SK-N-SH treated with all-trans-retinoic acid at 6 μM for 48 hours (cell line): ENCODE measurements around the gene HPF1.
A peak's percentile ranks its signal among the peaks of the same experiment; 100 is the strongest.

Experiments used
- ATAC-seq: fragments of 200-7000 bp; cut with Tn5 transposase; 3 replicates; pipeline ENCODE4 v1.9.1; 2020; ENCODE audit warnings: mild to moderate bottlenecking, moderate library complexity
- ARNTL ChIP-seq: fragments of 450-650 bp; formaldehyde crosslinking; IDR thresholded peaks from 2 replicates; pipeline ENCODE4 v1.5.0; 2020; ENCODE audit warnings: low read depth, mild to moderate bottlenecking, moderate library complexity, borderline replicate concordance
- BACH2 ChIP-seq: fragments of 250-450 bp; sonication (Bioruptor Pico); IDR thresholded peaks from 2 replicates; pipeline ENCODE4 v1.9.0; 2021; ENCODE audit warnings: mild to moderate bottlenecking, borderline replicate concordance
- CSDC2 ChIP-seq: fragments of 250-450 bp; sonication (Bioruptor Pico); IDR thresholded peaks from 2 replicates; pipeline ENCODE4 v1.5.0; 2020; ENCODE audit warnings: mild to moderate bottlenecking, moderate library complexity
- ESRRG ChIP-seq: fragments of 250-450 bp; sonication (Bioruptor Pico); IDR thresholded peaks from 2 replicates; pipeline ENCODE4 v1.6.1; 2021; ENCODE audit warnings: mild to moderate bottlenecking
- GLIS3 ChIP-seq: fragments of 250-450 bp; sonication (Bioruptor Pico); IDR thresholded peaks from 2 replicates; pipeline ENCODE4 v1.5.0; 2020; ENCODE audit warnings: mild to moderate bottlenecking, moderate library complexity
- ISL1 ChIP-seq: fragments of 250-450 bp; sonication (Bioruptor Pico); IDR thresholded peaks from 2 replicates; pipeline ENCODE4 v2.1.2; 2022; ENCODE audit warnings: mild to moderate bottlenecking, moderate library complexity
- OSR1 ChIP-seq: fragments of 250-450 bp; sonication (Bioruptor Pico); IDR thresholded peaks from 2 replicates; pipeline ENCODE4 v1.8.0; 2022; ENCODE audit warnings: moderate library complexity, mild to moderate bottlenecking, inconsistent platforms
- RARB ChIP-seq: fragments of 250-450 bp; sonication (Bioruptor Pico); IDR thresholded peaks from 2 replicates; pipeline ENCODE4 v1.8.0; 2021; ENCODE audit warnings: mild to moderate bottlenecking, moderate library complexity
- SNAI2 ChIP-seq: fragments of 250-450 bp; sonication (Bioruptor Pico); IDR thresholded peaks from 2 replicates; pipeline ENCODE4 v1.5.0; 2020; ENCODE audit warnings: mild to moderate bottlenecking, moderate library complexity
- TCF4 ChIP-seq: fragments of 250-450 bp; sonication (Bioruptor Pico); IDR thresholded peaks from 2 replicates; pipeline ENCODE4 v1.8.0; 2021; ENCODE audit warnings: mild to moderate bottlenecking, moderate library complexity, borderline replicate concordance
- TOX ChIP-seq: fragments of 250-450 bp; sonication (Bioruptor Pico); IDR thresholded peaks from 2 replicates; pipeline ENCODE4 v1.8.0; 2021; ENCODE audit warnings: mild to moderate bottlenecking, moderate library complexity, borderline replicate concordance
- ZC3H10 ChIP-seq: fragments of 250-450 bp; sonication (Bioruptor Pico); IDR thresholded peaks from 2 replicates; pipeline ENCODE4 v1.5.1; 2021; ENCODE audit warnings: mild to moderate bottlenecking, moderate library complexity
- ZFP30 ChIP-seq: fragments of 450-650 bp; formaldehyde crosslinking; IDR thresholded peaks from 2 replicates; pipeline ENCODE4 v1.5.0; 2022; ENCODE audit warnings: mild to moderate bottlenecking, moderate library complexity
- ZNF565 ChIP-seq: fragments of 450-650 bp; formaldehyde crosslinking; conservative IDR thresholded peaks from 2 replicates; pipeline ENCODE4 v1.5.0; 2020; ENCODE audit warnings: low read depth, mild to moderate bottlenecking, moderate library complexity
- ZNF70 ChIP-seq: fragments of 450-650 bp; formaldehyde crosslinking; IDR thresholded peaks from 2 replicates; pipeline ENCODE4 v1.5.0; 2020; ENCODE audit warnings: mild to moderate bottlenecking, moderate library complexity
- ZNF8 ChIP-seq: fragments of 450-650 bp; formaldehyde crosslinking; IDR thresholded peaks from 2 replicates; pipeline ENCODE4 v1.5.0; 2020; ENCODE audit warnings: mild to moderate bottlenecking, moderate library complexity
- TF ChIP-seq, protein P1 (sequence below): fragments of 250-450 bp; sonication (Bioruptor Pico); IDR thresholded peaks from 2 replicates; pipeline ENCODE4 v1.8.0; 2021; ENCODE audit warnings: low read depth, mild to moderate bottlenecking, moderate library complexity, borderline replicate concordance
- TF ChIP-seq, protein P2 (sequence below): fragments of 250-450 bp; sonication (Bioruptor Pico); IDR thresholded peaks from 2 replicates; pipeline ENCODE4 v1.8.0; 2020; ENCODE audit warnings: mild to moderate bottlenecking, moderate library complexity, borderline replicate concordance
- TF ChIP-seq, protein P3 (sequence below): fragments of 250-450 bp; sonication (Bioruptor Pico); IDR thresholded peaks from 2 replicates; pipeline ENCODE4 v1.5.0; 2020; ENCODE audit warnings: mild to moderate bottlenecking, moderate library complexity
- TF ChIP-seq, protein P4 (sequence below): fragments of 250-450 bp; sonication (Bioruptor Pico); IDR thresholded peaks from 2 replicates; pipeline ENCODE4 v1.5.1; 2021; ENCODE audit warnings: mild to moderate bottlenecking, moderate library complexity
- TF ChIP-seq, protein P5 (sequence below): fragments of 250-450 bp; sonication (Bioruptor Pico); IDR thresholded peaks from 2 replicates; pipeline ENCODE4 v1.5.1; 2020; ENCODE audit warnings: low read depth, mild to moderate bottlenecking, moderate library complexity

HPF1 gene

DNA sequence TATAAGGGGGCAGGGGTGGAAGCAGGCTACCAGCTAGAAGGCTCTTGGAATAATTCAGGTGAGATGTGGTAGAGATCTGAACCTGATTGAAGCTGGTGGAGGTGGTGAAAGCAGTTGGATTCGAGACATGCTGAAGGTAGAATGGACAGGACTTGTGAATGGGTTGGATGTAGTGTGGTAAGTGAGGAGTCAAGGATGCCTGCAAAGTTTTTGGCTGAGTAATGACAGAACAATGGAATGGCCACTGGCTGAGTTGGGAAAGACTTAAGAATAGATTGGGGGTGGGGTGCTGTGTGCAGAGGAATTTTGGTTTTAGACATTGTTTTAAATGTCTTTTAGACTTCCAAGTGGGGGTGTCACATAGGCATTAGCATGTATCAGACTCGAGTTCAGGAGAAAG lies 33.5 kb downstream of the HPF1 start:
- ATAC-seq = peak; percentile 40; the same call in 2 of the 3 replicates
- TF ChIP-seq TCF4 (CRISPR knock-in tag) (no peak), RARB (CRISPR knock-in tag) (no peak), GLIS3 (no peak), ZNF8 (no peak), BACH2 (no peak), ESRRG (CRISPR knock-in tag) (no peak), ZNF565 (CRISPR knock-in tag) (no peak)
- TF ChIP-seq, protein P1, sequence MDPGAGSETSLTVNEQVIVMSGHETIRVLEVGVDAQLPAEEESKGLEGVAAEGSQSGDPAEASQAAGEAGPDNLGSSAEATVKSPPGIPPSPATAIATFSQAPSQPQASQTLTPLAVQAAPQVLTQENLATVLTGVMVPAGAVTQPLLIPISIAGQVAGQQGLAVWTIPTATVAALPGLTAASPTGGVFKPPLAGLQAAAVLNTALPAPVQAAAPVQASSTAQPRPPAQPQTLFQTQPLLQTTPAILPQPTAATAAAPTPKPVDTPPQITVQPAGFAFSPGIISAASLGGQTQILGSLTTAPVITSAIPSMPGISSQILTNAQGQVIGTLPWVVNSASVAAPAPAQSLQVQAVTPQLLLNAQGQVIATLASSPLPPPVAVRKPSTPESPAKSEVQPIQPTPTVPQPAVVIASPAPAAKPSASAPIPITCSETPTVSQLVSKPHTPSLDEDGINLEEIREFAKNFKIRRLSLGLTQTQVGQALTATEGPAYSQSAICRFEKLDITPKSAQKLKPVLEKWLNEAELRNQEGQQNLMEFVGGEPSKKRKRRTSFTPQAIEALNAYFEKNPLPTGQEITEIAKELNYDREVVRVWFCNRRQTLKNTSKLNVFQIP (CRISPR knock-in tag) = no peak

DNA sequence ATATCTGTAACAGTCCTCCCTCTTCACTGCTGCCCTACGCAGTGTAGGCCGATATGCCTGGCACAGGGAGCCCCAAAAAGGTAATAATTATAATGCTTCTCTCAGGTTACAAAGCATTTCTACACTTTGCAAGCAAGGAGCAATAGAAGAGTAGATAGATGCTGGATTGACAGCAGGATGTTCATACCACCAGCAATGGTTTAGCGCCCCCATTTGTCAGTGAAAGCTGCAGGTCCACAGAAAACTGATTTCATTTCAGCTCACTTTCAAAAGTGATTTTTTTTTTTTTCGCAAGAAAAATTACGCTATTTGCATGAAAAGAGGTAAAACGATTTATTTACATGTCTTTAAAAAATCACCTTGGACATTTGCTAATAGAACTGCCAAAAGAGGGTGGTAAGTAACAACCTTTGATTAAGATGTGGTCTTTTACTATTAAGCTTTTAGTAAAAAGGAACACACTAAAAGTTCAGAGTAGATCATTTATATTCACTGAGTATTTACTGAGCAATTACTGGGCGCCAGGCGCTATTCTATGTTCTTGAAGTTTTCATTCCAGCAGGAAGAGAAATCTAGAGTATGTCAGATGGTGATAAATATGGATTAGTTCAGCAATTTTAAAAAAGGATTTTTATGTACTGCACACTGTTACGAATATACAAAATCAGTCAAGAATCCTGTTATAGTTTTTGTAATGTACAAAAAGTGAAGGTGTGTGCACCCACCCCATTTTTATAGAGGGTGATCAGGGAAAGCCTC lies 34.4 kb downstream of the HPF1 start:
- peak; percentile 55 for ATAC-seq
- TF ChIP-seq CSDC2 (CRISPR knock-in tag) (no peak), ESRRG (CRISPR knock-in tag) (no peak)
- TF ChIP-seq, protein P2, sequence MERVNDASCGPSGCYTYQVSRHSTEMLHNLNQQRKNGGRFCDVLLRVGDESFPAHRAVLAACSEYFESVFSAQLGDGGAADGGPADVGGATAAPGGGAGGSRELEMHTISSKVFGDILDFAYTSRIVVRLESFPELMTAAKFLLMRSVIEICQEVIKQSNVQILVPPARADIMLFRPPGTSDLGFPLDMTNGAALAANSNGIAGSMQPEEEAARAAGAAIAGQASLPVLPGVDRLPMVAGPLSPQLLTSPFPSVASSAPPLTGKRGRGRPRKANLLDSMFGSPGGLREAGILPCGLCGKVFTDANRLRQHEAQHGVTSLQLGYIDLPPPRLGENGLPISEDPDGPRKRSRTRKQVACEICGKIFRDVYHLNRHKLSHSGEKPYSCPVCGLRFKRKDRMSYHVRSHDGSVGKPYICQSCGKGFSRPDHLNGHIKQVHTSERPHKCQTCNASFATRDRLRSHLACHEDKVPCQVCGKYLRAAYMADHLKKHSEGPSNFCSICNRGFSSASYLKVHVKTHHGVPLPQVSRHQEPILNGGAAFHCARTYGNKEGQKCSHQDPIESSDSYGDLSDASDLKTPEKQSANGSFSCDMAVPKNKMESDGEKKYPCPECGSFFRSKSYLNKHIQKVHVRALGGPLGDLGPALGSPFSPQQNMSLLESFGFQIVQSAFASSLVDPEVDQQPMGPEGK (CRISPR knock-in tag) = no peak

DNA sequence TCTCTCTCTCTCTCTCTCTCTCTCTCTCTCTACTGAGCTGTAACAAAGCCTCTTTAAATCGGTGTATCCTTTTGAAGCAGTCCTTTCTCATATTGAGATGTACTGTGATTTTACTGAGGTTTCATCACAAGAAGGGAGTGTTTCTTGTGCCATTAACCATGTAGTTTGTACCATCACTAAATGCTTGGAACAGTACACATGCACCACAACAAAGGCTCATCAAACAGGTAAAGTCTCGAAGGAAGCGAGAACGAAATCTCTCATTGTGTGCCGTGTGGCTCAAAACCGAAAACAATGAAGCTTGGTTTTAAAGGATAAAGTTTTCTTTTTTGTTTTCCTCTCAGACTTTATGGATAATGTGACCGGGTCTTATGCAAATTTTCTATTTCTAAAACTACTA lies 37.2 kb downstream of the HPF1 start:
- TF ChIP-seq, protein P3, sequence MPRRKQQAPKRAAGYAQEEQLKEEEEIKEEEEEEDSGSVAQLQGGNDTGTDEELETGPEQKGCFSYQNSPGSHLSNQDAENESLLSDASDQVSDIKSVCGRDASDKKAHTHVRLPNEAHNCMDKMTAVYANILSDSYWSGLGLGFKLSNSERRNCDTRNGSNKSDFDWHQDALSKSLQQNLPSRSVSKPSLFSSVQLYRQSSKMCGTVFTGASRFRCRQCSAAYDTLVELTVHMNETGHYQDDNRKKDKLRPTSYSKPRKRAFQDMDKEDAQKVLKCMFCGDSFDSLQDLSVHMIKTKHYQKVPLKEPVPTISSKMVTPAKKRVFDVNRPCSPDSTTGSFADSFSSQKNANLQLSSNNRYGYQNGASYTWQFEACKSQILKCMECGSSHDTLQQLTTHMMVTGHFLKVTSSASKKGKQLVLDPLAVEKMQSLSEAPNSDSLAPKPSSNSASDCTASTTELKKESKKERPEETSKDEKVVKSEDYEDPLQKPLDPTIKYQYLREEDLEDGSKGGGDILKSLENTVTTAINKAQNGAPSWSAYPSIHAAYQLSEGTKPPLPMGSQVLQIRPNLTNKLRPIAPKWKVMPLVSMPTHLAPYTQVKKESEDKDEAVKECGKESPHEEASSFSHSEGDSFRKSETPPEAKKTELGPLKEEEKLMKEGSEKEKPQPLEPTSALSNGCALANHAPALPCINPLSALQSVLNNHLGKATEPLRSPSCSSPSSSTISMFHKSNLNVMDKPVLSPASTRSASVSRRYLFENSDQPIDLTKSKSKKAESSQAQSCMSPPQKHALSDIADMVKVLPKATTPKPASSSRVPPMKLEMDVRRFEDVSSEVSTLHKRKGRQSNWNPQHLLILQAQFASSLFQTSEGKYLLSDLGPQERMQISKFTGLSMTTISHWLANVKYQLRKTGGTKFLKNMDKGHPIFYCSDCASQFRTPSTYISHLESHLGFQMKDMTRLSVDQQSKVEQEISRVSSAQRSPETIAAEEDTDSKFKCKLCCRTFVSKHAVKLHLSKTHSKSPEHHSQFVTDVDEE (CRISPR knock-in tag) = no peak
- TF ChIP-seq ZNF70 (CRISPR knock-in tag) = no peak
- TF ChIP-seq RARB (CRISPR knock-in tag) = no peak
- TF ChIP-seq ESRRG (CRISPR knock-in tag) = no peak
- TF ChIP-seq, protein P4, sequence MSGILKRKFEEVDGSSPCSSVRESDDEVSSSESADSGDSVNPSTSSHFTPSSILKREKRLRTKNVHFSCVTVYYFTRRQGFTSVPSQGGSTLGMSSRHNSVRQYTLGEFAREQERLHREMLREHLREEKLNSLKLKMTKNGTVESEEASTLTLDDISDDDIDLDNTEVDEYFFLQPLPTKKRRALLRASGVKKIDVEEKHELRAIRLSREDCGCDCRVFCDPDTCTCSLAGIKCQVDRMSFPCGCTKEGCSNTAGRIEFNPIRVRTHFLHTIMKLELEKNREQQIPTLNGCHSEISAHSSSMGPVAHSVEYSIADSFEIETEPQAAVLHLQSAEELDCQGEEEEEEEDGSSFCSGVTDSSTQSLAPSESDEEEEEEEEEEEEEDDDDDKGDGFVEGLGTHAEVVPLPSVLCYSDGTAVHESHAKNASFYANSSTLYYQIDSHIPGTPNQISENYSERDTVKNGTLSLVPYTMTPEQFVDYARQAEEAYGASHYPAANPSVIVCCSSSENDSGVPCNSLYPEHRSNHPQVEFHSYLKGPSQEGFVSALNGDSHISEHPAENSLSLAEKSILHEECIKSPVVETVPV = no peak
- TF ChIP-seq ZC3H10 = no peak
- TF ChIP-seq ZNF565 (CRISPR knock-in tag) = no peak
- TF ChIP-seq SNAI2 (CRISPR knock-in tag) = no peak
- no peak for TF ChIP-seq OSR1 (CRISPR knock-in tag)
- no peak for ATAC-seq

DNA sequence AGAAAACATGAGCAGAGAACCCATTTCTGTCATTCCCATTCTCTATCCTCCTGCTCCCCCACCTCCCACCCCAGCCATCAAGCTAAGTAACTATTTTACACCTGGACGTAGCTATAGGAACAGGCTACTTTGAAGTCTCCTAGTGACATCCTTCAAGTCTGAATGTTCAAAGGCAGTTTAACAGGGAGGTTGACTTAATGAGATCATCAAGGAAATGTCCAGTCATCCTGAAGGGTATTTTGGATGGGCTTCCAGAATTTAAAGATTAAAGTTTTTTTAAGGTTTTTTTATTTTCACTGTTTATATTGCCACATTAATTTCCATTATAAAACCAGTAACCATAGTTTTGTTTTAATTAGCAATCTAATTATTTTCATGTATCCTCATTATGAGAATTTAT lies 41.1 kb downstream of the HPF1 start:
- no peak for ATAC-seq
- TF ChIP-seq ZC3H10 (no peak), SNAI2 (CRISPR knock-in tag) (no peak), ARNTL (no peak), ISL1 (CRISPR knock-in tag) (no peak), ZFP30 (CRISPR knock-in tag) (no peak), GLIS3 (no peak), ZNF70 (CRISPR knock-in tag) (no peak), BACH2 (no peak), ZNF8 (no peak), TOX (no peak), RARB (CRISPR knock-in tag) (no peak), CSDC2 (CRISPR knock-in tag) (no peak)
- TF ChIP-seq, protein P4 = no peak
- TF ChIP-seq, protein P5, sequence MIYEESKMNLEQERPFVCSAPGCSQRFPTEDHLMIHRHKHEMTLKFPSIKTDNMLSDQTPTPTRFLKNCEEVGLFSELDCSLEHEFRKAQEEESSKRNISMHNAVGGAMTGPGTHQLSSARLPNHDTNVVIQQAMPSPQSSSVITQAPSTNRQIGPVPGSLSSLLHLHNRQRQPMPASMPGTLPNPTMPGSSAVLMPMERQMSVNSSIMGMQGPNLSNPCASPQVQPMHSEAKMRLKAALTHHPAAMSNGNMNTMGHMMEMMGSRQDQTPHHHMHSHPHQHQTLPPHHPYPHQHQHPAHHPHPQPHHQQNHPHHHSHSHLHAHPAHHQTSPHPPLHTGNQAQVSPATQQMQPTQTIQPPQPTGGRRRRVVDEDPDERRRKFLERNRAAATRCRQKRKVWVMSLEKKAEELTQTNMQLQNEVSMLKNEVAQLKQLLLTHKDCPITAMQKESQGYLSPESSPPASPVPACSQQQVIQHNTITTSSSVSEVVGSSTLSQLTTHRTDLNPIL = no peak
- TF ChIP-seq, protein P1 (CRISPR knock-in tag) = no peak
